ENCODE data around the gene PLAGL1.

PLAGL1 gene

DNA sequence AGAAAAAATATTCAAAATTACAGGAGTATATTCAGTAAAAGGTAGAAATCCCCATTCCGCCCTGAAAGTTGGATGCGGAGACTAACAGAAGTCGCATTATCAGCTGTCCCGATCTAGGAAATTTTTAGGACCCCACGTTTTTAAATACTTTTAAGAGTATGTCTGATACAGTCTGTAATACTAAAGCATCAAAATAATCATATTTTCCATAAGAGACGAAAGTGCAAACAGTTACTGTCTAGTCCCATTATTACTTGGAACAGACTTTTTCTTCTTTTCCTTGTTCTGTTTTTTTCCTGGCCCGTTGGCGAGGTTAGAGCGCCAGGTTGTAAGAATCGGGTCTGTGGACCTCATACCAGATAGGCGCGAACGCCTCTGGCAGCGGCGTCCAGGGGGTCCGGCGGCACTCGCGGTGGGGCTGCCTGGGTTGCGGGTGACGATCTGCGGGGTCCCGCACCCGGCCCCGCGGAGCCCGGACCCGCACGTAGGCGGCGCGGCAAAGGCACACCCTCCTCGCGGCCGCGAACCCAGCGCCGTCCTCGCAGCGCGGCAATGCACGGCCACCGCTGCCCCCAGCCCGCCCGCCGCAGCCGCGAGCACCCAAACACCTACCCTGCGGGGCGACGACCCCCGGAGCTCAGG is 460 bp downstream of the PLAGL1 start:
- peak; percentile 33 for DNase-seq

DNA sequence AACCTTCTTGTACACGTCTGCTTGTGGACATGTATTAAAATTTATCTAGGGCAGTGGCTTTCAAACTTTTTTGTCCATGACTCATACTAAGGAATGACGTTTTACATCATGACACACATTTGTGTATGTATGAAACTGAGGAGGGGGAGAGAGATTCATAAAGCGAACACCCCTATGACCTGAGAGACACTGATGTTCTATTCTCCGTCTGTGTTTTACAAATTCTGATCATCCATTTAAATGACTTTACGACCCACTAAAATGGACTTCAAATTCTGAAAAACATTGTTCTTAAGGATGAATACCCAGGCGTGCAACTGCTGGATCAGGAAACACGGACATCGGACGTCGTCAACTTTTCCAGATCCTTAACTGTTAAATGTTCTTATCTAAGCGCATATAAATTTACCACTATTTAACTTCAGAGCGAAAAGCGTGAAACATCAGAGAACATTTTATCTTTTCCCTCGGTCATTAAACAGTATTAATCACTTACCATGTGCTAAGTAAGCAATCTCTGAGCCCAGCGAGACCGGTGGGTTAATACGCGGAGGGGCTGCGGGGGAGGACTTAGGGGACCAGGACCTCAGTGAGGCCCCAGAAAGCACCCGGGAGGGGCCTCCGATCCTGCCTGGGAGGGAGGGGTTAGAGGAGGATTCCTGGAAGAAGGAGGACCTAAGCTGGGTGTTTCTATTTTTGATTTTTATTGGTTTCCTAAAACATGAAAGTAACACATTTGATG is 1.2 kb downstream of the PLAGL1 start:
- DNase-seq, result peak; percentile 58

DNA sequence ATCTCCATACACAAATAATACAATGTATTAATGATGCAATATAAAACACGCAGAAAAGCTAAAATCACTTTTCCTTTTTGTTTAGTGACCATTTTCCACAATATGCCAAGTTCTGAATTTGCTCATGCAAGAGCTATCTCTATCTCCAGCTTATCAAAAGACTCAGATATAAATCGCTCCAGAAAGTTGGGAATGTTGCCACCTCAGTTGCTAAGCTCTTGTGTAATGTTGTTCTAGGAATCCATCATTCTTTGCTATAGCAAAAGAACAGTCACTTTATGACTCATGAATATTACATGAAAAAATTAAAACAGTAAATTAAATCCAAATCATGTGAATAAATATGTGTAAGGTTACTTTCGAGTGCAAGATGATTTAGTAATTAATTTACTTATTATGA is 8.7 kb downstream of the PLAGL1 start:
- no peak for DNase-seq

DNA sequence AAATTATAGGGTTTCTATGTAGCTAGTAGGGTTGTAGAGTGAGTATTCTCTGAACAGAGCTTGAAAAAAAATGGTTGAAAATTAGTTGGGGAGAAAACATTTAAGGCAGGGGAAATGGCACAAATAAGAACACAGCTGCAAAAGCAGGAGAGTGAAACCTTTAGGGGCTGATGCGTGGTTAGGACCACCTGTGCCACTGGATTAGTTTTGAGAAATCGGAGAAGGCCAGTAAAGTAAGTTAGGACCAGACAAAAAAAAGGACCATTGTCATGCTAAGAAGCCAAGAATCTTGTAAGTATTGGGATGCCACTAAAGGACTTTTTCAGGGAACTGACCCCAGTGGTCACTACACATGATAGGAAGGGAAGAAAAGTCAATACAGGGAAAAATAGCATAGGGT is 9.4 kb downstream of the PLAGL1 start:
- DNase-seq, result no peak

- DNase-seq, result no peak
These were observed 14.0 kb downstream of the PLAGL1 start for GRCh38 chr6:143993965-143994646.

GRCh38 chr6:143992285-143992684 is 15.8 kb downstream of the PLAGL1 start:
- no peak for DNase-seq

- DNase-seq, result no peak
These were observed 21.5 kb downstream of the PLAGL1 start for GRCh38 chr6:143986463-143987065.

GRCh38 chr6:143984666-143985065 is 23.4 kb downstream of the PLAGL1 start:
- DNase-seq, result no peak

DNA sequence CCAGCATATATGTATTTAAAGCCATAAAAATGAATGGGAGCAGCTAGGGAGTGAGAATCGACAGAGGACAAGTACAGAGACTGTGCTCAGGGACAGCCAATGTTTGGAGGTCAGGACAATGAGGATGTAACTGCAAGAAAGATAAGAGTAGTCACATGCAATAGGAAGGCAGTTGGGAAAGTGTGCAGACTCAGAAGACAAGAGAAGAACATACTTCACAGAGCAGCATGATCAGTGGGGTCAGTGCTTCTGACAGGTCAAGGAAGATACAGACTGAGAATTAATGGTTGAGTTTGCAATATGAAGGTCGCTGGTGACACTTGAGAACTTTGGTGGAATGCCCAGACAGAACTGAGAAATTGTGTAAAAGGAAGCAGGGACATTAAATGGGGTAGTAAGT is 25.1 kb downstream of the PLAGL1 start:
- no peak for DNase-seq

DNA sequence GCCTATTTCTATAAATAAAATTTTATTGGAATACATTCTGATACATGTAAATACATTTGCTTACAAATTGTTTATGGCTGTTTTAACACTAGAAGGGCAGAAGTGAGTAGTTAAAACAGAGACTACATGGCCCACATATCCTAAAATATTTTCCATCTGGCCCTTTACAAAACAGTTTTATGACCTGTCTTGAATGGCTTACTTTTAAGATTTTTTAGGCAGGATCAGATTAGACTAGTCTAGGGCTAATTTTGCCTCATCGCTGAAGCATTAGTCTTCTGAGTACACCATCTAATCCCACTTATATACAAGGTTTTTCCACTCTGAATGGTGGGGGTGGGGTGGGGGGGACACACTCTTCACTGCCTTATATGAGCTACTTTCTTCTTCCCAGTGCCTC is 27.1 kb downstream of the PLAGL1 start:
- no peak for DNase-seq

GRCh38 chr6:143976806-143977349 is 31.2 kb downstream of the PLAGL1 start:
- peak; percentile 59 for DNase-seq

- DNase-seq, result no peak
These were observed 34.0 kb downstream of the PLAGL1 start for GRCh38 chr6:143974089-143974488.

GRCh38 chr6:143973097-143973966 is 34.7 kb downstream of the PLAGL1 start:
- no peak for DNase-seq

GRCh38 chr6:143971482-143972205 is 36.4 kb downstream of the PLAGL1 start:
- no peak for DNase-seq

DNA sequence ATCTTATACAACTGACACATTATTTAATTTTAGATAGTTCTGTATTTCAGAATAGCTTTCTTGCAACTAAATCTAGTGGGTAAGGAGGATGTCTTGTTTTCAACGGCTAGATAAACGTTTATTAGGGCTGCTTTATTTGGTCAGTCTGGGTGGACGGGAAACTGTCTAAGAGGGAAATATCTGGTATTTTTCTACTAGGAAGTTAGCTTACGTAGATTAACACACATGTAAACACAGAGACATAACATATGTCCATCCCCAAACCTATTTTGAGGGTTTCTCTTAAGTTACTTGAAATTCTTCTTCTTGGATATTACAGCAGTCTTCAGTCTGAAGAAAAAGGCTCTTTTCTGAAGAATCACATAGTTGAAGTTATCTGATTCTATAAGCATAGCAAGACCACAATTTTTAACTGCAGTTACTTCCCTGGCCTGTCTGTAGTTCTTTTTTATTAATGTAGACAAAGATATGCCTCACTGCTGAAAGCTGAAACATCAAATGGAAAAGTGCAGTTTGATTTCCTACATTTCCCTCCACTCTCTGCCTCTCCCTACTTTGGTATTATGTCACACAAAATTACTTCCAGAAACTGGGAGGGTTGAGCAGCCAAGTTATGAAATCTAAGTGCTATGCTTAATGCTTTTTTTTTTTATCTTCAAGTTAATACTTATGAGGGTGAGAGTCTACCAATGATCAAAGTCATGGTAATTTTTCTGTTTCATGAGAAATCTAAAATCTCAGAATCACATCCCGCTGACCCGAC is 37.4 kb downstream of the PLAGL1 start:
- peak; percentile 54 for DNase-seq

GRCh38 chr6:143969077-143969476 is 39.0 kb downstream of the PLAGL1 start:
- DNase-seq, result peak; percentile 88

DNA sequence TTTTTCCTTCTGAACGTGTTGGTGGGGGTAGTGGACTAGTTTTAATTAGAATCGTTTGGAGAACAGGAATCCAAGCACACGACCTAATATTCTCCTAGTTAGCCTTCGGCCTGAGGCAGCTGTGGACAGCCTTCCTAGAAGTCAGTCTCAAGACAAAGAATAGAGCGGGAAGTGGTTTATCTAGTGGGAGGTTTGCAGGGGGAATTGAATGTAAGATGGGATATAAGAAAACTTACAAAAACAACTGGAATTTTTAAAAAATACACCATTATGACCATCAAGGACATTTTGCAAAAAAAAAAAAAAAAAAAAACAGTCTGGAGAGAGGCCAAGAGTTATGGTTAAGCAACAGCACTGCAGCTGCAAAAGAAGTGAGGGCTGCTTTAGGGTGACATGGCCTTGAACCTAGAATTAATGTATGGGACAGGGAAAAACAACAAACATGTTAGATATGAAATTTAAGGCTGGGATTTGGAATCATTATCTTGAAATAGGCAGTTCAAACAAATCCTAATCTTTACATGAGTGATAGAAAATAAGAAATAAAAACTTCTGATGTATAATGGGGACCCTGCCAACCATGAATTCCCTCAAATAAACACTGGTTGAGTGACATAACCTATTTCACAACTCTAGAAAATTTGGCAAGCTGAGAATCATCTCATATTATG is 40.2 kb downstream of the PLAGL1 start:
- peak; percentile 77 for DNase-seq

DNA sequence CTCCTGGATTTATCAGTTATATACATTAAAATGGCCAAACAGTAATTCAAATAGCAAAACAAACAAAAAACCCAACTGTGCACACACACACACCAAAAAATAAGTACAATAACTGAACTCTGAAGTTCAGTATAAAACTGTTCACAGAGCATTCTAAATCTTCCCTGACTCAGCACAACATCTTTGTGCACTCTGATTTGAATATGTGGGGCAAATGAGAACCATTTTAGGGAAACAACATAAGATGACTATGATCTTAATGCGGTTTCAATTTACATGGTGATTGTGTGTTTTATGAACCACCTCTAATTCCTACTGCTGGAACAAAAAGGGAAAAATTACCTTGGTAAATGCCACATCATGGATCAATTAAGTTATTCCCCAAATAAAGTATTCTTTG is 41.7 kb downstream of the PLAGL1 start:
- DNase-seq, result peak; percentile 68

GRCh38 chr6:143965503-143966171 is 42.4 kb downstream of the PLAGL1 start:
- DNase-seq, result peak; percentile 92

- peak; percentile 64 for DNase-seq
These were observed 43.4 kb downstream of the PLAGL1 start for GRCh38 chr6:143964674-143965081.

All from hematopoietic multipotent progenitor cell treated with erythropoietin and hydrocortisone succinate and interleukin-3 and kit ligand, for 4 days (in vitro differentiated cells).